Kidney epithelial cell (primary cell): Measurements from ENCODE around the gene KCNMA1. TPM values are rescaled to one million over a fixed set of nuclear protein-coding genes. Genes with fewer than 3 reads are reported as not detected.
A peak's percentile ranks its signal among the peaks of the same experiment; 100 is the strongest.

Source experiments
- DNase-seq: peaks from one replicate; pipeline ENCODE4 v3.0.0-alpha.2; 2010; ENCODE audit warnings: low read depth
- H3K27me3 ChIP-seq: 2 replicates; pipeline ENCODE4 v1.6.0; 2011; ENCODE audit warnings: low read length; ENCODE audit not compliant: control insufficient read depth, insufficient read depth
- H3K36me3 ChIP-seq: 2 replicates; pipeline ENCODE4 v1.5.1; 2011; ENCODE audit warnings: low read length; ENCODE audit not compliant: control insufficient read depth, insufficient read depth
- H3K4me3 ChIP-seq: 2 replicates; pipeline ENCODE4 v1.5.1; 2011; ENCODE audit warnings: low read depth, mild to moderate bottlenecking, control low read depth, low read length
- total RNA-seq: library from RNA; depleted of rRNA; stranded (reverse); fragments of >200 nt; gene quantifications from 2 replicates; pipeline ENCODE4 v1.2.3, GENCODE V29; 2015
- TF ChIP-seq, protein P1 (sequence below): IDR thresholded peaks from 2 replicates; pipeline ENCODE4 v1.5.1; 2011; ENCODE audit warnings: mild to moderate bottlenecking, moderate library complexity, low read length, control low read depth, inconsistent platforms; ENCODE audit not compliant: insufficient read depth, poor library complexity, severe bottlenecking

Gene KCNMA1
- total RNA-seq, 1 donor from 2014 or later: 18.9 TPM

DNA sequence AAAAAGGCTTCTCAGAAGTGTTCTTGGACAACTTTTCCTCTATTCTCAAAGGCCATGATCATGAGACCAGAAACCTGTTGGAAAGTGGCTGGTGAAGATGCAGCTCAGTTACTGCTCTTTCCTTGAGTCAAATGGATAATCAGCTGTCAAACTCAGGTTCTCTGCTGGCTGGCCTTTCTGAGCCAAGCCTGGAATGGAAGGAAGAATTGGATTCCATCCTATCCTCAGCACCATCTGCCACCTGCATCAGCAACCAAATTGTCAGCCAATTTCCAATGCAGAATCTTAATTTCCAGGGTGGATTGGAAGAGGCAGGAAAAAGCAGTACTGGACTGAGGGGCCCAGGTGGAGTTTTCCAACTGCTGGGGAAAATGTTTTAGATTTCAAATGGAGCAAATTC, 631.7 kb downstream of the KCNMA1 start:
- Histone ChIP-seq H3K4me3 (no peak overlapping the region), H3K27me3 (no peaks in the 10 kb centered on the region), H3K36me3 (no peaks in the 10 kb centered on the region)
- TF ChIP-seq, protein P1, sequence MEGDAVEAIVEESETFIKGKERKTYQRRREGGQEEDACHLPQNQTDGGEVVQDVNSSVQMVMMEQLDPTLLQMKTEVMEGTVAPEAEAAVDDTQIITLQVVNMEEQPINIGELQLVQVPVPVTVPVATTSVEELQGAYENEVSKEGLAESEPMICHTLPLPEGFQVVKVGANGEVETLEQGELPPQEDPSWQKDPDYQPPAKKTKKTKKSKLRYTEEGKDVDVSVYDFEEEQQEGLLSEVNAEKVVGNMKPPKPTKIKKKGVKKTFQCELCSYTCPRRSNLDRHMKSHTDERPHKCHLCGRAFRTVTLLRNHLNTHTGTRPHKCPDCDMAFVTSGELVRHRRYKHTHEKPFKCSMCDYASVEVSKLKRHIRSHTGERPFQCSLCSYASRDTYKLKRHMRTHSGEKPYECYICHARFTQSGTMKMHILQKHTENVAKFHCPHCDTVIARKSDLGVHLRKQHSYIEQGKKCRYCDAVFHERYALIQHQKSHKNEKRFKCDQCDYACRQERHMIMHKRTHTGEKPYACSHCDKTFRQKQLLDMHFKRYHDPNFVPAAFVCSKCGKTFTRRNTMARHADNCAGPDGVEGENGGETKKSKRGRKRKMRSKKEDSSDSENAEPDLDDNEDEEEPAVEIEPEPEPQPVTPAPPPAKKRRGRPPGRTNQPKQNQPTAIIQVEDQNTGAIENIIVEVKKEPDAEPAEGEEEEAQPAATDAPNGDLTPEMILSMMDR: no peak
- no peak for DNase-seq

DNA sequence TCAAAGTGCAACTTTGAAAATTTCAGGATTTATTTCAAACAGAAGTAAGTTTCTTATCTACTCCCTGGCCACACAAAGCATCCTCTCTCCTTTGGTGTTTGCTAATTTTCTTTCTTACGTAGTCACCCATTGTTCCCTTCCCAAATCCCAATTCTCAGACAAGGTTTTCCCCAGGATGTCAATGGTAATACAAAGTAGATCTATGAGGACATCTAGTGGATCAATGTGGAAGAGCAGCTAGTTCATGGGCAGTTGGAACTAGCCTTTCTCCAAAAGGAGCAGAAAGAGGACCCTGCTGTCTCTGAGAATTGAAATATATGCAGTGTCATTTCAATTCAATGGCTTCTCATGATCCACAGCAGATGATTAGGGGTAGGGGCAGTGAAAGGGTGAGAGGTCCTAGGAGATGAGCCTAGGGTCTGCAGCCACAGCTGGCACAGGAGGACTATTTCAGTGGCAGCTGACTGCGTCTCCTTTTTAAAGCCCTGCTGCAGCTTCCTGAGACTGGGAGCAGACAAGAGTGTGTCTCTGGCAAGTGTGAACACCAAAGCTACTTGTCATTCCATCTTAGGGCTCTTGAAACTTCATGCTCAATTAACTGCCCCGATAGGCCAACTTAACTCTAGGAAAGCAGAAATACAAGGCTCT, 632.6 kb downstream of the KCNMA1 start:
- TF ChIP-seq, protein P1: peak; percentile 79
- no peak overlapping the region for H3K4me3 ChIP-seq
- DNase-seq: no peak
- H3K27me3 ChIP-seq: no peaks in the 10 kb centered on the region
- no peaks in the 10 kb centered on the region for H3K36me3 ChIP-seq

DNA sequence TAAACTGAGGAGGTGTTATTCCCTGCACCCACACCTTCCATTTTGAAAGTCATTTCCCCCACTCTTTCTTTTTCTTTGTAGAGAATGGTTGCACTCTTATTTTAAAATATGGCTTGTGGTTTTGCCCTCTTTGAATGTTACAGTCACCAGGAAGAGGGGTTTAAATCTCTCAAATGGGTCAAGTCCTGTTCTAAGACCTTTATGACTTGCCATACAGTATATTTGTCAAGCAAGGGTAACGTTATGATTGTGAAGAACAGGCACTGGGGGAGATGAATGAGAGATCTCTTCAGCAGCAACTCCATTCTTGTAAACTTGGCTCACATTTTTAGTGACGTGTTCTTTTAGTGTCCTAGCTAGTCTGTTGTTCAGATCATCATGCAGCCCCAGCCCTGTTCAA, 634.7 kb downstream of the KCNMA1 start:
- no peak for DNase-seq
- Histone ChIP-seq H3K27me3 (no peaks in the 10 kb centered on the region), H3K4me3 (no peak overlapping the region), H3K36me3 (no peaks in the 10 kb centered on the region)
- TF ChIP-seq, protein P1: no peak

DNA sequence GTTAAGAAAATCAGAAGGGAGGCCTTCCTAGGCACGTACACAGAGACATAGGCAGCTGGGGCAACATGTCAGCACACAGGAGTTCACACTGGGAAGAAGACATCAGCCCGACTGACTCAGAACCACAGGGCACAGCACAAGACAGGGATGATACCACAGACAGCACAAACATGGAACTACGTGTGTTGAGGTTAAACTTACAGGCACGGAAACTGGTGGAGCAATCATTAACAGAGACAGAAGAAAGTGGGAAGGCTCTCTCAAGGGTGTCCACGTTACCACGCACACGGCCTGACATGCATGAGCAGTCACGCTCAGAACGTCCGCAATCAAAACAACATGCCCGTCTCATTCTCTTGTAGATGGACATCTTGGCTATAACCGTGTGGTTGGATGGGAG, 636.4 kb downstream of the KCNMA1 start:
- Histone ChIP-seq H3K27me3 (no peaks in the 10 kb centered on the region), H3K4me3 (no peak overlapping the region), H3K36me3 (no peaks in the 10 kb centered on the region)
- DNase-seq: peak; percentile 53
- TF ChIP-seq, protein P1: no peak

DNA sequence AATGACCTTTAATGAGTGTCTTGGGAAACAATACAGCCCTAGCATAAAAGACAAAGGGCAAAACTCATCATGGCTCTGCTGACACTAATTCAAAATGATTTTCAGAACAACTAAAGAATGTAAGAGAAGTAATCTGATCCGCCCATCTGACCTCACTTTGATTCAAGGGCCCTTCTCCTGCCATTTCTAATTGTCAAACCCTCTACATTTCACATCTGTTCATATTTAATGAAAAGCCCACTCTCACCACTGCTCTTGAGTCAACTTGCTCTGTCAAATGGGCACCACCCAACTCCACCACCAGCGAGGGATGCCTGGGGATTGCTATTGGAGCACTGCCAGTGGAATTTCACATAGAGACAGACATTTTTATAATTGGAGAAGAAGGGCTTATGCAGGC, 639.2 kb downstream of the KCNMA1 start:
- TF ChIP-seq, protein P1: no peak
- Histone ChIP-seq H3K36me3 (no peaks in the 10 kb centered on the region), H3K4me3 (no peak overlapping the region), H3K27me3 (no peaks in the 10 kb centered on the region)
- no peak for DNase-seq

DNA sequence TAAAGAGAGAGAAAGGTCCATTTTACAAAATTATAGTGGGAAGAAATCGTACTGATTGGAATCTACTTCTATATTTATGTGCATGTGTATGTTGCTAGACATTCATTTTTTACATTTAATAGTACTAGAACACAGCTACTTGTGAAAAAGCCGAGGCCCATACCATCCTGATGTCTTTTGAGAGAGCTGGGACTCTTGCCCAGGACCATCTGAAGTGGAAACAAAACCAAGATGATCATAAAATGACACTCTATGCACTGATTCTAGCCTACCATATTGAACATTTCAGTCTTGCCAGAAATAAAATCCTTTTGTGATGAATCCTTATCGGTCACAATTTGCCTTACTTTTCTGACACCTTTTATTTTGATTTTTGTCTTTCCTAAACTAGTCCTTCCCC, 640.0 kb downstream of the KCNMA1 start:
- Histone ChIP-seq H3K27me3 (no peaks in the 10 kb centered on the region), H3K36me3 (no peaks in the 10 kb centered on the region), H3K4me3 (no peak overlapping the region)
- TF ChIP-seq, protein P1: no peak
- no peak for DNase-seq
